GM15510 (cell line): Measurements from ENCODE around the gene EFCAB13.

Source experiments
- POLR2A ChIP-seq: IDR thresholded peaks from 3 replicates; pipeline ENCODE4 v1.6.1; 2011; ENCODE audit warnings: borderline replicate concordance; ENCODE audit not compliant: insufficient read length; ENCODE audit errors: extremely low read depth

Gene EFCAB13

DNA sequence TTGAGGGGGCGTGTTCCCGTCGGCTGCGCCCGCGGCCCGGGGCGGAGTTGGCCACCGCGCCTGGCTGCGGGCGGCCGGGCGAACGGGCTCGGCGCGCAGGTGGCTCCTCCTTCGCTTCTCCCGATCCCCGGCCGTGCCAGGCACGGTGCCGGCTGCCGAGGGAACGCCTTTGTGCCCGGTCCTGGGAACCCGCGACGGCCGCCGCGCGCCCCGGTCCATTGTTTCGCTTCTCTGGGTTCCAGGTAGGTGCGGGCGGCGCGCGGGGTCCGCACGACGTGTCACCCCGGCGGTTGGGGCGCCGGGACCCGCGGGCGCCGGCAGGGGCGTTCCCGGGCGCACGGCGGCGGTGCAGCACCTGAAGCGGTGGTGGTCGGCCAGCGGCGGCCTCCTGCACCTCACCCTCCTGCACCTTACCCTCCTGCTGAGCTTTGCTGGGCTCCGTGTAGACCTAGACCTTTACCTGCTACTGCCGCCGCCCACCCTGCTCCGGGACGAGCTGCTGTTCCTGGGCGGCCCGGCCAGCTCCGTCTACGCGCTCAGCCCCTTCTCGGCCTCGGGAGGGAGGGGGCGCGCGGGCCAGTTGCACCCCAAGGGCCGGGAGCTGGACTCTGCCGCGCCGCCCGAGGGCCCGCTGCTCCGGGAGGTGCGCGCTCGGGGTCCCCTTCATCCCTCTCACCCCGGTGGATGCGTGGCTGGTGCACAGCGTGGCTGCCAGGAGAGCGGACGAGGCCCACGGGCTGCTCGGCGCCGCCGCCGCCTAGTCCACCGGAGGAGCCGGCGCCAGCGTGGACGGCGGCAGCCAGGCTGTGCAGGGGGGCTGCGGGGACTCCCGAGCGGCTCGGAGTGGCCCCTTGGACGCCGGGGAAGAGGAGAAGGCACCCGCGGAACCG is 99.9 kb downstream of the EFCAB13 start:
- no peak for TF ChIP-seq POLR2A

GRCh38 chr17:47427985-47428384 is 104.2 kb downstream of the EFCAB13 start:
- TF ChIP-seq POLR2A, result no peak

DNA sequence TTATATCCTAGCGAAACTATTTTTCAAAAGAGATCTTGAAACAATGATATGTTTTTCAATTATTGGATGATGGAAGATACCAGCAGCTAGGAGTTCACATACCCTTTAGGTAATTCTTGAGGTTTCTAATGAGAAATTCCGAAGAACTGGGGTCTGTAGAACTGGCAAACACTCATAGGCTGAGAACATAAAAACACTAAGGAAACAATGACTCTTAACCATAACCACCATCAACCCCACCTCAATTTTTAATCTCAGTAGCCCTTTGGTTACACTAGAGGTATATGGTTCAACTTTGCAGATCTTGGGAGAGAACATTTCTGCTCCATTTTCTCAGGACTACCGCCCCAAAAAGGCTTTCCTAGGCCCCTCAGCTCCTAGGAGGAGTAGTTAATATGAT is 141.4 kb downstream of the EFCAB13 start:
- no peak for TF ChIP-seq POLR2A

- TF ChIP-seq POLR2A, result no peak
Measured at GRCh38 chr17:47470836-47471235, 147.1 kb downstream of the EFCAB13 start.
